ENCODE results near the gene PRAC2.

- no peak for TF ChIP-seq CREB5 (CRISPR knock-in tag; IDR thresholded peaks at IDR 0.05; ENCODE audit: low read depth)
- no peak for TF ChIP-seq TCF4 (CRISPR knock-in tag; IDR thresholded peaks at IDR 0.05; ENCODE audit: borderline replicate concordance)
- no peak for TF ChIP-seq ESRRG (CRISPR knock-in tag; IDR thresholded peaks at IDR 0.05)
- no peak for TF ChIP-seq ZFP3 (CRISPR knock-in tag; IDR thresholded peaks at IDR 0.05)
- no peak for TF ChIP-seq PATZ1 (CRISPR knock-in tag; IDR thresholded peaks at IDR 0.05; ENCODE audit: borderline replicate concordance)
- no peak for TF ChIP-seq ZC3H10 (CRISPR knock-in tag; IDR thresholded peaks at IDR 0.05)
- no peak for TF ChIP-seq RARB (CRISPR knock-in tag; IDR thresholded peaks at IDR 0.05)
- no peak for TF ChIP-seq ZNF8 (CRISPR knock-in tag; IDR thresholded peaks at IDR 0.05)
- TF ChIP-seq ZNF565 (CRISPR knock-in tag; conservative IDR thresholded peaks at IDR 0.05; ENCODE audit: low read depth), result no peak
- no peak for TF ChIP-seq SNAI2 (CRISPR knock-in tag; IDR thresholded peaks at IDR 0.05)
- no peak for TF ChIP-seq ARNTL (CRISPR knock-in tag; IDR thresholded peaks at IDR 0.05; ENCODE audit: borderline replicate concordance, low read depth)
- no peak for TF ChIP-seq TOX (CRISPR knock-in tag; IDR thresholded peaks at IDR 0.05; ENCODE audit: borderline replicate concordance)
- no peak for TF ChIP-seq ZNF70 (CRISPR knock-in tag; IDR thresholded peaks at IDR 0.05)
These were observed 4.0 kb upstream of the PRAC2 start for GRCh38 chr17:48718761-48719641.
